DND-41 (cell line): ENCODE data around the gene ABCG4.

Experiments used
- EZH2 ChIP-seq: IDR thresholded peaks from 3 replicates; pipeline ENCODE4 v1.6.1; 2012; ENCODE audit warnings: borderline replicate concordance, low read depth, mild to moderate bottlenecking, moderate library complexity, low read length, inconsistent platforms; ENCODE audit not compliant: severe bottlenecking
- TF ChIP-seq, protein P1 (sequence below): IDR thresholded peaks from 2 replicates; pipeline ENCODE4 v1.5.1; 2012; ENCODE audit warnings: borderline replicate concordance, low read length, moderate library complexity, mild to moderate bottlenecking; ENCODE audit not compliant: poor library complexity, severe bottlenecking; ENCODE audit errors: extremely low read depth

DNA sequence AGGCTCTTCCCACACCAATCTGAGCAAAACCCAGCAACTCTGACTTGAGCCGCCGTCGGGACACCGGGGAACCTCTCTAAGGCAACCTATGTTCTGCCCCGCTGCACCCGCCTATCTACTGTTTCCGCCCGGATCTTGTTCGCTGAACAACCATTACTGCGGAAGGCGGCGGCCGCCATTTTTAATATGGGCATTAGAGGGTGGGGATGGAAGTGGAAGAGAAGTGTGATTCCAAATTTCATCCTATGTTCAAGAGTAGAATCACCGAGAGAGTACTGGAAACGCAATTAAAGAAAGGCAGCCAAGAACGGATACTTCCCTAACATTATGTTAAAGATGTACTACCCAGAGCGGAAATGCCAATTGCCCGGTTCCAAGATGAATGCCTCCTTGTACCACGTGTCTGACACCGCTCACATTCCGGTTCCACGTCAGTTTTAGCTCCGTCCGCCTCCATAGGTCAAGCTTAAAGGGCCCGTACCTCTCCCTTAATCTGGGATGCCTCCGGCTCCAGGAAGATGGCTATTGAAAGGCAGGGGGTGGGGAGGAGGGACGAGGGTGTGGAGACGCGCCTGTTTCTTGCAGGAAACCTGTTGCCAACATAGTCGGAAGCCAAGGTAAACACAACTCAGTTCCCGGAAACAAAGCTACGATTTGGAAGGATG is 47.0 kb upstream of the ABCG4 start, which contains the start of gene DPAGT1:
- TF ChIP-seq EZH2: no peak
- TF ChIP-seq, protein P1, sequence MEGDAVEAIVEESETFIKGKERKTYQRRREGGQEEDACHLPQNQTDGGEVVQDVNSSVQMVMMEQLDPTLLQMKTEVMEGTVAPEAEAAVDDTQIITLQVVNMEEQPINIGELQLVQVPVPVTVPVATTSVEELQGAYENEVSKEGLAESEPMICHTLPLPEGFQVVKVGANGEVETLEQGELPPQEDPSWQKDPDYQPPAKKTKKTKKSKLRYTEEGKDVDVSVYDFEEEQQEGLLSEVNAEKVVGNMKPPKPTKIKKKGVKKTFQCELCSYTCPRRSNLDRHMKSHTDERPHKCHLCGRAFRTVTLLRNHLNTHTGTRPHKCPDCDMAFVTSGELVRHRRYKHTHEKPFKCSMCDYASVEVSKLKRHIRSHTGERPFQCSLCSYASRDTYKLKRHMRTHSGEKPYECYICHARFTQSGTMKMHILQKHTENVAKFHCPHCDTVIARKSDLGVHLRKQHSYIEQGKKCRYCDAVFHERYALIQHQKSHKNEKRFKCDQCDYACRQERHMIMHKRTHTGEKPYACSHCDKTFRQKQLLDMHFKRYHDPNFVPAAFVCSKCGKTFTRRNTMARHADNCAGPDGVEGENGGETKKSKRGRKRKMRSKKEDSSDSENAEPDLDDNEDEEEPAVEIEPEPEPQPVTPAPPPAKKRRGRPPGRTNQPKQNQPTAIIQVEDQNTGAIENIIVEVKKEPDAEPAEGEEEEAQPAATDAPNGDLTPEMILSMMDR: no peak
